A549 (cell line): ENCODE results near the gene OTOG. TPM values are rescaled to one million over a fixed set of nuclear protein-coding genes. Genes with fewer than 3 reads are reported as not detected.

Source experiments
- ATAC-seq, 2 experiments: fragments of 200-7000 bp in 1 of 2; fragments of >200 bp in 1 of 2; cut with Nextera tagmentation in 1 of 2; cut with Tn5 transposase in 1 of 2; 3 replicates each; pipeline versions ENCODE4 v1.8.0 to v1.9.1; 2018 to 2020; ENCODE audit warnings: mild to moderate bottlenecking in 1 of 2, moderate library complexity in 1 of 2
- CTCF ChIA-PET: fragments of 300-600 bp; sonication (Branson Sonifier 250); formaldehyde crosslinking; extraction: SDS; loops from one replicate; lab custom pipeline; 2021; ENCODE audit warnings: antibody characterized with exemption, inconsistent platforms; lab: Yijun Ruan, JAX
- POLR2A ChIA-PET: fragments of 350-600 bp; formaldehyde crosslinking; extraction: SDS; loops from one replicate; lab custom pipeline; 2021; ENCODE audit warnings: antibody characterized with exemption, inconsistent platforms; lab: Yijun Ruan, JAX
- DNase-seq, 2 experiments: peaks; one replicate each; pipeline versions ENCODE4 v3.0.0 to v3.0.0-alpha.2; 2011 to 2016; ENCODE audit warnings: low read depth in 1 of 2, low spot score in 1 of 2
- FAIRE-seq: peaks from 2 replicates; lab custom pipeline; 2011; peaks lifted over from hg19 to GRCh38; lab: Jason Lieb, UNC
- H3K27ac ChIP-seq, 2 experiments: fragments of >200 bp; sonication (Bioruptor Twin); formaldehyde crosslinking; 3 replicates each; pipeline ENCODE4 v1.5.1; 2016 to 2017
- H3K4me1 ChIP-seq: fragments of >200 bp; sonication (Bioruptor Twin); formaldehyde crosslinking; 3 replicates; pipeline ENCODE4 v1.6.1; 2016
- H3K4me2 ChIP-seq: fragments of >200 bp; sonication (Bioruptor Twin); formaldehyde crosslinking; 3 replicates; pipeline ENCODE4 v1.6.1; 2016
- H3K4me3 ChIP-seq: fragments of >200 bp; sonication (Bioruptor Twin); formaldehyde crosslinking; 3 replicates; pipeline ENCODE4 v1.5.1; 2016
- H3K9me3 ChIP-seq: fragments of >200 bp; sonication (Bioruptor Twin); formaldehyde crosslinking; 3 replicates; pipeline ENCODE4 v1.6.1; 2016
- CBX2 ChIP-seq: fragments of 200-600 bp; sonication (generic); IDR thresholded peaks from 2 replicates; pipeline ENCODE4 v1.6.1; 2016; ENCODE audit warnings: low read depth, mild to moderate bottlenecking, borderline replicate concordance
- CEBPB ChIP-seq, 2 experiments: fragments of >200 bp in 1 of 2; sonication (Bioruptor Twin) in 1 of 2; formaldehyde crosslinking in 1 of 2; IDR thresholded peaks; 2 replicates each; pipeline ENCODE4 v1.6.1; 2012 to 2016
- CHD4 ChIP-seq: fragments of 200-600 bp; sonication (generic); IDR thresholded peaks from 2 replicates; pipeline ENCODE4 v1.6.1; 2016; ENCODE audit warnings: antibody characterized with exemption, mild to moderate bottlenecking, borderline replicate concordance
- CTCF ChIP-seq: fragments of >200 bp; sonication (Bioruptor Twin); formaldehyde crosslinking; IDR thresholded peaks from 3 replicates; pipeline ENCODE4 v1.5.1; 2016
- EHF ChIP-seq: fragments of 250-450 bp; sonication (Bioruptor Pico); IDR thresholded peaks from 2 replicates; pipeline ENCODE4 v1.5.0; 2020; ENCODE audit warnings: mild to moderate bottlenecking
- EHMT2 ChIP-seq: fragments of 200-600 bp; sonication (generic); IDR thresholded peaks from 2 replicates; pipeline ENCODE4 v1.6.1; 2016; ENCODE audit warnings: antibody characterized with exemption, low read depth, mild to moderate bottlenecking, moderate library complexity
- ESRRA ChIP-seq: fragments of 150-350 bp; IDR thresholded peaks from 2 replicates; pipeline ENCODE4 v1.6.1; 2014; ENCODE audit warnings: mild to moderate bottlenecking, low read length, borderline replicate concordance
- FOXS1 ChIP-seq: fragments of 250-450 bp; sonication (Bioruptor Pico); IDR thresholded peaks from 2 replicates; pipeline ENCODE4 v1.5.0; 2020; ENCODE audit warnings: mild to moderate bottlenecking, moderate library complexity
- GATA3 ChIP-seq: IDR thresholded peaks from 2 replicates; pipeline ENCODE4 v1.6.1; 2012; ENCODE audit warnings: borderline replicate concordance
- HEYL ChIP-seq: fragments of 250-450 bp; sonication (Bioruptor Pico); IDR thresholded peaks from 2 replicates; pipeline ENCODE4 v1.8.0; 2021; ENCODE audit warnings: mild to moderate bottlenecking, moderate library complexity
- KDM5A ChIP-seq: fragments of 200-600 bp; sonication (generic); IDR thresholded peaks from 2 replicates; pipeline ENCODE4 v1.6.1; 2016; ENCODE audit warnings: antibody characterized with exemption, mild to moderate bottlenecking
- MAZ ChIP-seq: fragments of 150-350 bp; IDR thresholded peaks from 2 replicates; pipeline ENCODE4 v1.6.1; 2014; ENCODE audit warnings: antibody characterized with exemption, low read depth, low read length, borderline replicate concordance
- NPAS2 ChIP-seq: fragments of 250-450 bp; sonication (Bioruptor Pico); IDR thresholded peaks from 2 replicates; pipeline ENCODE4 v1.8.0; 2022; ENCODE audit warnings: mild to moderate bottlenecking, moderate library complexity, borderline replicate concordance
- PHF8 ChIP-seq: fragments of 200-600 bp; sonication (generic); IDR thresholded peaks from 2 replicates; pipeline ENCODE4 v1.6.1; 2016; ENCODE audit warnings: low read depth, mild to moderate bottlenecking, antibody characterized with exemption, moderate library complexity, borderline replicate concordance
- POLR2AphosphoS2 ChIP-seq: conservative IDR thresholded peaks from 2 replicates; pipeline ENCODE4 v1.6.1; 2012; ENCODE audit warnings: low read length, improper control_type of control experiment, inconsistent platforms
- RAD21 ChIP-seq, 2 experiments: fragments of >200 bp in 1 of 2; sonication (Bioruptor Twin) in 1 of 2; formaldehyde crosslinking in 1 of 2; IDR thresholded peaks in 1 of 2; conservative IDR thresholded peaks in 1 of 2; 2 replicates in 1 of 2; 3 replicates in 1 of 2; pipeline ENCODE4 v1.6.1; 2012 to 2018; ENCODE audit warnings: inconsistent platforms in 1 of 2
- RCOR1 ChIP-seq: fragments of 150-350 bp; IDR thresholded peaks from 2 replicates; pipeline ENCODE4 v1.6.1; 2014; ENCODE audit warnings: antibody characterized with exemption, low read length, low read depth
- SMC3 ChIP-seq: fragments of >200 bp; sonication (Bioruptor Twin); formaldehyde crosslinking; IDR thresholded peaks from 3 replicates; pipeline ENCODE4 v1.6.1; 2018; ENCODE audit warnings: inconsistent platforms
- SREBF2 ChIP-seq: fragments of 450-650 bp; IDR thresholded peaks from 2 replicates; pipeline ENCODE4 v1.6.1; 2014; ENCODE audit warnings: mild to moderate bottlenecking, moderate library complexity
- TP53 ChIP-seq: fragments of 250-450 bp; sonication (Bioruptor Pico); IDR thresholded peaks from 2 replicates; pipeline ENCODE4 v1.5.0; 2021; ENCODE audit warnings: mild to moderate bottlenecking, moderate library complexity
- ZFP36 ChIP-seq: fragments of 450-650 bp; IDR thresholded peaks from 2 replicates; pipeline ENCODE4 v1.6.1; 2014; ENCODE audit warnings: borderline replicate concordance; ENCODE audit not compliant: partially characterized antibody
- ZSCAN20 ChIP-seq: fragments of 250-450 bp; sonication (Bioruptor Pico); IDR thresholded peaks from 2 replicates; pipeline ENCODE4 v1.8.0; 2022; ENCODE audit warnings: mild to moderate bottlenecking, moderate library complexity
- WGBS: methylation state at CpG from one replicate; pipeline ENCODE4 v1.1.6; 2017; ENCODE audit errors: missing lambda C conversion rate; 5-methylcytosine and 5-hydroxymethylcytosine counted together
- polyA plus RNA-seq, 4 experiments: library from polyadenylated mRNA; depleted of rRNA in 3 of 4; stranded (reverse); fragments of >200 nt; fragmentation: RNase III in 1 of 4; extraction: RNeasy Plus Mini Kit Qiagen cat#74134 plus additional on column Dnase treatment in 1 of 4; gene quantifications; 2 replicates in 3 of 4; 3 replicates in 1 of 4; pipeline ENCODE4 v1.2.3, GENCODE V29; 2011 to 2017

The OTOG gene
- polyA plus RNA-seq, 2 of the 4 experiments (the other 2 are of a cell fraction) = not detected

- Histone ChIP-seq H3K9me3 (no peaks in the 10 kb centered on the region), H3K4me1 (no peaks in the 10 kb centered on the region), H3K4me2 (no peak overlapping the region), H3K27ac (no peak overlapping the region), H3K4me3 (no peak overlapping the region)
- ChIA-PET CTCF (interaction anchor here (0.9 to 45.8 kb wide), 4 partner anchors 10 to 130 kb away, joined by 3 to 1119 read pairs (median 168); partner anchors contain the start of gene KCNJ11), POLR2A (no interaction called here)
- DNase-seq = no peak
- ATAC-seq = no peak
- no peak for TF ChIP-seq TP53 (CRISPR knock-in tag)
- TF ChIP-seq RAD21 (conservative IDR thresholded peaks at IDR 0.05 in 1 of 2, IDR thresholded peaks at IDR 0.05 in 1 of 2) = no peak
- TF ChIP-seq PHF8 = no peak
- no peak for TF ChIP-seq CBX2
- no peak for TF ChIP-seq GATA3
- no peak for TF ChIP-seq SREBF2
- TF ChIP-seq ESRRA = no peak
- TF ChIP-seq RCOR1 = no peak
- no peak for TF ChIP-seq CEBPB (IDR thresholded peaks at IDR 0.05)
- TF ChIP-seq FOXS1 = no peak
- TF ChIP-seq HEYL (CRISPR knock-in tag) = no peak
- no peak for TF ChIP-seq EHMT2
- no peak for TF ChIP-seq ZFP36
- TF ChIP-seq POLR2AphosphoS2 = no peak
- no peak for TF ChIP-seq KDM5A
- TF ChIP-seq CTCF = no peak
- TF ChIP-seq CHD4 = no peak
- FAIRE-seq = no peak
- WGBS = 75% methylated on average over 4 of the region's 4 CpGs
Measured at GRCh38 chr11:17514476-17514875, 32.6 kb upstream of the OTOG start.

- FAIRE-seq (no peak), DNase-seq (no peak), ATAC-seq (no peak)
- ChIA-PET POLR2A (no interaction called here), CTCF (interaction anchor here (0.8 to 45.8 kb wide), 6 partner anchors 11 to 286 kb away, joined by 3 to 1119 read pairs (median 48); partner anchors contain the start of gene KCNJ11)
- WGBS = 54% methylated on average over 5 of the region's 5 CpGs
- Histone ChIP-seq H3K27ac (no peak overlapping the region), H3K4me2 (no peak overlapping the region), H3K4me3 (no peak overlapping the region), H3K9me3 (no peaks in the 10 kb centered on the region), H3K4me1 (no peaks in the 10 kb centered on the region)
- TF ChIP-seq ZSCAN20 (CRISPR knock-in tag) = no peak
- no peak for TF ChIP-seq CBX2
- no peak for TF ChIP-seq SMC3
- TF ChIP-seq PHF8 = no peak
- TF ChIP-seq MAZ = no peak
- TF ChIP-seq HEYL (CRISPR knock-in tag) = no peak
- no peak for TF ChIP-seq NPAS2 (CRISPR knock-in tag)
- TF ChIP-seq EHF = no peak
Measured at GRCh38 chr11:17515443-17516176, 31.4 kb upstream of the OTOG start.
